GM12878 (cell line): ENCODE data around the gene NSD2. TPM values are rescaled to one million over a fixed set of nuclear protein-coding genes. Genes with fewer than 3 reads are reported as not detected.

Experiments
- ATAC-seq: fragments of 200-7000 bp; cut with Tn5 transposase; 3 replicates; pipeline ENCODE4 v1.9.1; 2020; ENCODE audit warnings: mild to moderate bottlenecking, moderate library complexity
- BruUV-seq: library from RNA; stranded (reverse); fragments of 400-500 nt; replicated peaks from 2 replicates; lab custom pipeline; 2021; lab: Mats Ljungman, UMichigan
- CTCF ChIA-PET: fragments of 300-600 bp; sonication (Branson Sonifier 250); formaldehyde crosslinking; extraction: SDS; loops from one replicate; lab custom pipeline; 2021; ENCODE audit warnings: inconsistent platforms; lab: Yijun Ruan, JAX
- POLR2A ChIA-PET: fragments of 350-600 bp; formaldehyde crosslinking; extraction: SDS; loops from one replicate; lab custom pipeline; 2021; ENCODE audit warnings: inconsistent platforms; lab: Charles Lee
- RAD21 ChIA-PET: fragments of 300-600 bp; sonication (Branson Sonifier 250); formaldehyde crosslinking; loops from one replicate; lab custom pipeline; 2023; ENCODE audit warnings: antibody characterized with exemption; ENCODE audit not compliant: unreplicated experiment; lab: Charles Lee
- SMC1A ChIA-PET: fragments of 300-600 bp; sonication (Branson Sonifier 250); formaldehyde crosslinking; loops from one replicate; lab custom pipeline; 2023; ENCODE audit not compliant: unreplicated experiment, uncharacterized antibody; lab: Charles Lee
- DNase-seq: peaks from one replicate; pipeline ENCODE4 v3.0.0-alpha.2; 2011; ENCODE audit warnings: low read depth, low spot score
- FAIRE-seq: peaks from 3 replicates; lab custom pipeline; 2011; peaks lifted over from hg19 to GRCh38; lab: Jason Lieb, UNC
- H2AFZ ChIP-seq: 2 replicates; pipeline ENCODE4 v1.6.0; 2011; ENCODE audit warnings: low read depth, low read length, control low read depth; ENCODE audit not compliant: control insufficient read depth
- H3K27ac ChIP-seq: 2 replicates; pipeline ENCODE4 v1.5.1; 2011; ENCODE audit warnings: control low read depth; ENCODE audit not compliant: control insufficient read depth, insufficient read depth
- H3K27me3 ChIP-seq, 2 experiments: replicated peaks in 1 of 2; 2 replicates each; pipeline versions ENCODE4 v1.6.0 to v1.6.1; 2011; ENCODE audit warnings: low read length in 1 of 2; ENCODE audit not compliant: control insufficient read depth in 2 of 2, insufficient read depth in 2 of 2
- H3K36me3 ChIP-seq, 2 experiments: 2 replicates each; pipeline ENCODE4 v1.5.1; 2011; ENCODE audit warnings: low read length in 1 of 2; ENCODE audit not compliant: control insufficient read depth in 2 of 2, insufficient read depth in 2 of 2
- H3K4me1 ChIP-seq: 2 replicates; pipeline ENCODE4 v1.6.1; 2011; ENCODE audit warnings: mild to moderate bottlenecking, low read length, moderate library complexity, mixed read lengths; ENCODE audit not compliant: control insufficient read depth, insufficient read depth
- H3K4me2 ChIP-seq: 2 replicates; pipeline ENCODE4 v1.6.0; 2011; ENCODE audit warnings: control low read depth; ENCODE audit not compliant: control insufficient read depth, insufficient read depth
- H3K4me3 ChIP-seq: fragments of 200-600 bp; sonication (generic); 2 replicates; pipeline ENCODE4 v1.5.1; 2016
- H3K79me2 ChIP-seq: 2 replicates; pipeline ENCODE4 v1.6.0; 2011; ENCODE audit warnings: low read length; ENCODE audit not compliant: control insufficient read depth, insufficient read depth
- H3K9ac ChIP-seq: 2 replicates; pipeline ENCODE4 v1.8.0; 2011; ENCODE audit warnings: low read length, control low read depth, mixed read lengths; ENCODE audit not compliant: control insufficient read depth, insufficient read depth
- H3K9me3 ChIP-seq: replicated peaks from 3 replicates; pipeline ENCODE4 v1.5.1; 2011; ENCODE audit warnings: mild to moderate bottlenecking, low read length; ENCODE audit not compliant: control insufficient read depth, insufficient read depth
- H4K20me1 ChIP-seq: 2 replicates; pipeline ENCODE4 v1.6.0; 2011; ENCODE audit not compliant: control insufficient read depth, insufficient read depth
- CUX1 ChIP-seq: IDR thresholded peaks from 2 replicates; pipeline ENCODE4 v1.6.1; 2012; ENCODE audit warnings: improper control_type of control experiment, low read depth, low read length; ENCODE audit not compliant: insufficient replicate concordance
- NR2C1 ChIP-seq: fragments of 450-650 bp; IDR thresholded peaks from 2 replicates; pipeline ENCODE4 v1.6.1; 2017; ENCODE audit warnings: antibody characterized with exemption, mild to moderate bottlenecking, moderate library complexity
- WGBS: methylation state at CpG from one replicate; pipeline ENCODE4 v1.1.6; 2016; ENCODE audit warnings: low lambda C conversion rate; ENCODE audit not compliant: insufficient replicate concordance, insufficient coverage; ENCODE audit errors: missing lambda C conversion rate; 5-methylcytosine and 5-hydroxymethylcytosine counted together
- in situ Hi-C: fragments of 300-500 bp; cut with MboI; formaldehyde crosslinking; loops from 9 replicates; pipeline ENCODE4 v1.14.3; 2018; ENCODE audit warnings: mixed read lengths
- intact Hi-C: fragments of 100-400 bp; cut with micrococcal nuclease; formaldehyde crosslinking; loops from one replicate; pipeline ENCODE4 v1.14.2; 2022; ENCODE audit not compliant: unreplicated experiment
- polyA plus RNA-seq, 11 experiments: library from polyadenylated mRNA; depleted of rRNA in 4 of 11; unstranded in 6 of 11; stranded (reverse) in 5 of 11; fragments of >200 nt; fragmentation: Nextera tagmentation in 4 of 11; fragmentation: Illumina TruSeq in 1 of 11; extraction: Ambion mirVana in 4 of 11; extraction: Trizol in 1 of 11; gene quantifications; 1 replicate in 1 of 11; 2 replicates in 10 of 11; pipeline versions ENCODE4 v1.2.1 to v1.2.3, GENCODE V29; 2011 to 2016; ENCODE audit warnings: inconsistent platforms in 2 of 11, missing spikeins in 2 of 11, low read depth in 1 of 11
- total RNA-seq, 4 experiments: library from RNA; depleted of rRNA in 3 of 4; stranded (reverse); fragments of >200 nt in 3 of 4; fragmentation: Illumina TruSeq in 1 of 4; extraction: Trizol in 1 of 4; gene quantifications; 2 replicates each; pipeline versions ENCODE4 v1.2.1 to v1.2.3, GENCODE V29; 2013 to 2021

The NSD2 gene
- total and polyA plus RNA-seq, 10 of the 15 experiments (the other 5 are each of a cell fraction or from before 2014, with no cell fraction given) = 8.6 to 139 (median 67.2) TPM

GRCh38 chr4:1996866-1997611 is 125.8 kb downstream of the NSD2 start (continued):
- no peak for TF ChIP-seq CUX1

- Histone ChIP-seq H3K27ac (no peak overlapping the region), H3K4me3 (no peak overlapping the region), H3K79me2 (peaks cover 27% of the 10 kb centered on the region), H3K9me3 (peaks cover 7% of the 10 kb centered on the region), H3K27me3 (no peaks in the 10 kb centered on the region), H3K4me1 (no peaks in the 10 kb centered on the region), H4K20me1 (no peaks in the 10 kb centered on the region), H3K9ac (no peak overlapping the region), H3K4me2 (no peak overlapping the region), H3K36me3 (peaks cover 0 to 2% of the 10 kb centered on the region in 2 experiments; a peak in 3 of 4 replicates), H2AFZ (no peak overlapping the region)
- no peak for TF ChIP-seq NR2C1
- 90% methylated on average over 4 of the region's 4 CpGs for WGBS
- in situ Hi-C loops (no loop called here), intact Hi-C loops (no loop called here)
- BruUV-seq = no TSS peak
- no peak for FAIRE-seq
- ChIA-PET CTCF (interaction anchor here (1.8 kb wide), 1 partner anchor 368 kb away, joined by 3 read pairs; no protein-coding TSS in a partner anchor), SMC1A (no interaction called here), RAD21 (no interaction called here), POLR2A (no interaction called here)
- ATAC-seq = no peak
- DNase-seq = no peak
These were observed 126.5 kb downstream of the NSD2 start for GRCh38 chr4:1997712-1998111.
